HG02884 (cell line): Measurements from ENCODE around the gene PKIG.

Source experiments
- ATAC-seq: cut with Tn5 transposase; IDR thresholded peaks from one replicate; pipeline ENCODE4 v1.9.1; 2021; ENCODE audit warnings: mild to moderate bottlenecking, moderate library complexity; ENCODE audit not compliant: unreplicated experiment

The PKIG gene

DNA sequence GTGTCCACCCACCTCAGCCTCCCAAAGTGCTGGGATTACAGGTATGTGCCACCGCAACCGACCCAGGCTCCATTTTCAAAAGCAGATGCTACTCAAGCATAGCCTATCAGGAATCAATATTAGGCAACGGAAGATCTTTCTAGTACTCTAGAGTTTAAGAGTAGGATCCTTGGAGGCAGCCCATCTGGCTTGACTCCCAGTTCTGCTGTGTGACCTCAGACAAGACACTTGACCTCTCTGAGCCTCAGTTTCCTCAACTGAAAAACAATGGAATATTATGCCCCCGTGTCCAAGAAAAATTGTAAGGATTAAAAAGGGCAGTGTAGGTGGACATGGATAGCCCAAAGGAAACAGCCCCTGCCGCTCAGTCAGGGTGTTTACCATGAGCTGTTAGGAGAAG lies 54.7 kb downstream of the PKIG start:
- no peak for ATAC-seq

- ATAC-seq: no peak
These were observed 55.4 kb downstream of the PKIG start for GRCh38 chr20:44637522-44638372.

DNA sequence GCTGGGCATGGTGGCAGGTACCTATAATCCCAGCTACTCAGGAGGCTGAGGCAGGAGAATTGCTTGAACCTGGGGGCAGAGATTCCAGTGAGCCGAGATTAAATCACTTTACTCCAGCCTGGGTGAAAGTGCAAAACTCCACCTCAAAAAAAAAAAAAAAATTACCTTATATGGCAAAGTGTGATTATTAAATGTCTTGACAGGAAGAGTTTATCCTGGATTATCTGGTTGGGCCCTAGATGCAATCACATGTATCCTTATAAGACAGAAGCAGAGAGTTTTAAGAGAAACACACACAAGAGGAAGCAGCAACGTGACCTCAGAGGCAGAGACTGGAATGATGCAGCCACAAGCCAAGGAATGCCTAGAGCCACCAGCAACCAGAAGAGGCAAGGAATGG lies 58.1 kb downstream of the PKIG start:
- ATAC-seq: no peak

DNA sequence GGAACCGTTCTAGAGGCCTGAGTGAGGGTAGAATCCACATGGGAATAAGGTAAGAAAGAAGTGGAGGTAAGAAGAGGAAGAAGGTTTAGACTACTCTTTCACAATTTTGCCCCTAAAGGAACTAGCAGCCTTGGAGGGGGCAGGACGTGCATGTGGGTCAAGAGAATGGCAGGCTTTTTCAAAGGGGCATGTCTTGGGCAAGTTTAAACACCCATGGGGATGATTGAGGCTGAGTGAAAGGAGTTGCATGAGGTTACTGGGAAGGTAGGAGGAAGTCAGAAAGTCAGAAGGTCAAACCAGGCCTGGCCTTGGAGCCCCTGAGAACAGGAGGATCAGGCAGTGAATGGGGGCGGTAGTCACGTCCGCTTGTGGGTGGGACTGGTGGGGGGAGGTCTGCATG lies 58.9 kb downstream of the PKIG start:
- no peak for ATAC-seq

GRCh38 chr20:44642203-44643153 lies 60.1 kb downstream of the PKIG start:
- ATAC-seq: no peak

DNA sequence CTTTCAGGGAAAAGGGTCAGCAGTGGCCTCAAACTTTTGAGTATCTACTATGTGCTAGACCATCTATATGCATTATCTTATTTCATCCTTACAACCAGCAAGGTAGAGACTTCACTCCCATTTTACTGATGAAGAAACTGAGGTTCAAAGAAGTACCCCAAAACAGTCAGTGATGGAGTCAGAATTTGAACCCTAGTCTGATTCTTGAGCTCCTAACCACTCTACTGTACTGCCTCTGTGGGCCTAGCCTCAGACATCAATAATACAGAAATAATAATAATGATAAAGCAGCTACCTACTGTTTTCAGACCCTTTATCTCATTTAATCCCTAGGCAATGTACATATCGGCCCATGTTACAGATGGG lies 60.8 kb downstream of the PKIG start:
- no peak for ATAC-seq

- no peak for ATAC-seq
These were observed 61.3 kb downstream of the PKIG start for GRCh38 chr20:44643596-44644229.

DNA sequence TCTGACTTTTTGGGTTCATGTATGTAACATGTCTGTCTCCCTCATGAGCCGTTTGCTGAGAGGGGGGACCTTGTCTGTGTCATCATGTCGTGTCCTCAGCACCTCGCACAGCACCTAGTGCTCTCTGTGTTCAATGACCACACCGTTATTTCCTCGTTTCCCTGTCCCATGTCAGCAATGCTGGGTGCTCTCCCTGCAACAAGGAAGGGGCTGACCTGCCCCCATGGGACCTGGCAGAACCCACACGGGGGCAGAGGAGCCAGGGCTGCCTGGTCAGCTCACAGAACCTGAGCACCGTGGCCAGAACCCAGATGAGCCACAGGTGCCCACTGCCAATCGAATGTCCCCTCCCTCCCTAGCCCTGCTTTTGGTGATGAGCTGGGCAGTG lies 61.8 kb downstream of the PKIG start:
- ATAC-seq: no peak

GRCh38 chr20:44644667-44645131 lies 62.3 kb downstream of the PKIG start:
- no peak for ATAC-seq

DNA sequence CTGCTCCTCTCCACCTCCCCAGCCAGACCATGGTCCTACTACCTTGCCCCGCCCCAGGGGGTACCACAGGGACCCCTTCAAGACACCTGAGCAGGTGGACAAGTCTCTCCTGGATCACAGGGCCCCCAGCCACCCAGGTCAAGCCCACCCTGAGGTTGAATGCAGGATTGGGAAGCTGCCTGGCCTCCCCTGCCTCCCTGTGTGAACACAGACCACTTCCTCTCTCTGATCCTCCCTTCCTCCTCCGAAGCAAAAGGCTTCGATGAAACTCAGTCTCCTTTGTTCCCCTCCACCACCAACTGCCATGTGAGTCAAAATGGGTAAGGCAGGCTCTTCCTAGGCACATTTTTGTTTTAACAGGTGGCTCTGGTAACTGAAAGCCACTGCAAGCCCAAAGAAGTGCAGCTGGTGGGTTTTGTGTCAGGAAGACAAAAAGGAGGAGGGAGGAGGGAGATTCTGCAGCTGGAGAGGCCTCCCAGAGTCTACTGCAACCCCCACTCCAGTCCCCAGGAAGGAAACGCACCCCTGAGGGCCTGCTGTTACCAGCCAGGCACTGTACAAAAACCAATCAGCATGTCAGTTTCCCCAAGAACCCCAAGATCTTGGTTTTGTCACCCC lies 63.8 kb downstream of the PKIG start:
- ATAC-seq: no peak

- ATAC-seq: peak; percentile 53
These were observed 64.4 kb downstream of the PKIG start for GRCh38 chr20:44646641-44647274.

GRCh38 chr20:44648068-44648467 lies 65.7 kb downstream of the PKIG start:
- ATAC-seq: no peak

- no peak for ATAC-seq
These were observed 66.2 kb downstream of the PKIG start for GRCh38 chr20:44648579-44648978.

- ATAC-seq: no peak
These were observed 66.7 kb downstream of the PKIG start for GRCh38 chr20:44649126-44649525.

DNA sequence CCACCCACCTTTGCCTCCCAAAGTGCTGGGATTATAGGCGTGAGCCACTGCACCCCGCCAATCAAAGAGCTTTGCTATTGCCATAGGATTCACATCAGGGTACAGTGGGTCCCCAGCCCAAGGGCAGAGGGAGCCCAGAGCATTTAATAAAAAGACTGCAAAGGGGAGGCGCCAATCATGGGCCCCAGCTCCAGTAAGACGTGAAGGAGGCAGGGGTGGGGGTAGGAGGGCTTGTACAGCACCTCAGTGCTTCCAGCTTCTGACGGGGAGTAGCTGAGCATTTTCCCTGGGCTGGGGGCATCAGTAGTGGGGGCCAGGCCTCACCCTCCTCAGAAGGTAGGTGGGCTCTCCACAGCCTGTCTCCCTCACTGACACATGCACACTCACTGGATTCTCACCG lies 67.6 kb downstream of the PKIG start:
- ATAC-seq: no peak

DNA sequence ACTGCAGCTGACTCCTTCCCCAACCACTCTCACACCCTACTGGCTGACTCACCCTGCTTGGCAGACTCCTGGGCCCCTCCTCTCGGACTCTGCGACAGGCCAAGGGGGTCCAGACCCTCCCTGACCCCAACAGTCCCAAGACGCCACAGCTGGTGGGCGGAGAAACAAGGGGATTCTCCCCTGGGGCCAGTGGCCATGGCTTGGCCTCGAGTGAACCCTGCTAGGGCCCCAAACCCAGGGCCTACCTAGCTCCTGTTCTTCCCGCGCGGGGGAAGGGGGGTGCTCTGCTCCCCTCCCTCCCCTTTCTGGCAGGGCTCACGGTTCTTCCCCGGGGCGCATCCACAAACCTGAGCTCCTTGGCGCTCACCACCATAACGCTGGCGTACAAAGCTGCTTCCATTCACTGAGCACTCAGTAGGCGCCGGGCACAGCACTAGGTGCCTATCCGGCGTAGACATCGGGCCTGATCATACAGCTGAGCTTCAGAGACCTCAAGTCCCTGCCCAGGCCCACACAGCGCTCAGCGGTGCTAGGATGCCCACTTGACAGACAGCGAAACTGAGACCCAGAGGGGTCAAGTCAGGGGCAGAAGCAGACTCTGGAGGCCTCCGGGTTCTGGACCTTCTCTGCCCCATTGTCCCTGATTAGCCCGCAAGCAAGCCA lies 68.5 kb downstream of the PKIG start:
- ATAC-seq: no peak

- no peak for ATAC-seq
These were observed 69.0 kb downstream of the PKIG start for GRCh38 chr20:44651434-44651683.

DNA sequence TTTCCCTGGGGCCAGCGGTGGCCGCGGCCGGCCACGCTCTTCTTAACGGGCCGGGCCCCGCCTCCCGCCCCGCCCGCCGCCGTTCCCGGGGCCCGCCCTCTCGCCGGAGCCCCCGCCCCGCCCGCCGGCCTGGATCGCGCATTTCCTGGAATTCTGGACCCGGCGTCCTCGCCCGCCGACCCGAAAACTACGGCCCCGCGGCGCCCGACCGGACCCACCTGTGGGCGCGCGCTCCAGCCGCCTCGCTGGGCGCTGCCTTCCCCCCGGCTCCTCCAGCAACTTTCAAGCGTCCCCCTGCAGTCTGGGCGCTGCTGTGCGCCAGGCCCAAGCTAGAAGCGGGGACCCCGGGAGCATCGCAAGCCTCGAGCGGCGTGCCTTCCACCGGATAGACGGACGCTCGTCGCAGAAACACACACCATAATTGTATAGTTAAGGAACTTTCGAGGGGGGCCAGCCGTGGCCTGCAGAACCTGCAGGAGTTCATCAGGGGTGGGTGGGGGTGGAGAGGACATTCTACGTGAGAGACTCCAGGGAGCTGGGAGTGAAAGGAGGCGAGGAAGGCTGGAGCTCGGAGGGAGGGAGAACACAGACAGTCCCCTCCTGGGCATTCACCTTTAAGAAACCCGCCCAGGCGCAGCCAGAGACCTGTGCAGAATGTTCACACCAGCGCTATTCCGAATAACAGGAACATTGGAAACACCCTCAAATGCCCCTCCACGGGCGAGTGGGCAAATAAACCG lies 69.5 kb downstream of the PKIG start, which contains the start of gene ADA:
ADA (minus strand) TSS at position 16 of the 740 bp plus-strand sequence. CDS start 92 bp downstream, outside the sequence.
- no peak for ATAC-seq

DNA sequence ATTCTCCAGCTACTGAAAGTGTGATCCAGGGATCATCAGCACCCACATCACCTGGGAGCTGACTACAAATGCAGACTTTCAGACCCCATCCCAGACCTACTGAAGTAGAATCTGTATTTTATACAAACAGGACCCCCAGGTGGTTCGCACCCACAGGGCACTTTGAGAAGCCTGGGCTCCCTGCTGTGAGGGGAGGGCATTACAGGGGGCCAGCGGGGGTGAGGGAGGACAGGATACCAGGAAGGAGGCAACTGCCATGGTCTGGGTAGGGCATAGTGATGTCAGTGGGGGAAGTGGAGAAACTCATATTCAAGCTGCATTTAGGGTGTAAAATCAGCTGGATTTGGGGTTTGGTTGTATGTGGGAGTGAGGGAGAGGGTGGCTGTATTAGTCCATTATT lies 71.2 kb downstream of the PKIG start:
- no peak for ATAC-seq
